HG02973 (cell line): ENCODE measurements around the gene MYO1C.

Experiments
- ATAC-seq: cut with Tn5 transposase; IDR thresholded peaks from one replicate; pipeline ENCODE4 v1.9.1; 2021; ENCODE audit warnings: moderate library complexity; ENCODE audit not compliant: unreplicated experiment

Gene MYO1C

GRCh38 chr17:1486802-1487695 is 5.4 kb downstream of the MYO1C start:
- no peak for ATAC-seq

- ATAC-seq = no peak
Observed at GRCh38 chr17:1485423-1486376, 6.8 kb downstream of the MYO1C start.

GRCh38 chr17:1484676-1485422 is 7.6 kb downstream of the MYO1C start:
- ATAC-seq = no peak

- no peak for ATAC-seq
Observed at GRCh38 chr17:1484060-1484535, 8.4 kb downstream of the MYO1C start.

- no peak for ATAC-seq
Observed at GRCh38 chr17:1482680-1483079, 9.8 kb downstream of the MYO1C start.

- no peak for ATAC-seq
Observed at GRCh38 chr17:1481736-1482135, 10.8 kb downstream of the MYO1C start.

- no peak for ATAC-seq
Observed at GRCh38 chr17:1480747-1481465, 11.6 kb downstream of the MYO1C start.

- no peak for ATAC-seq
Observed at GRCh38 chr17:1478418-1478817, 14.1 kb downstream of the MYO1C start.

- no peak for ATAC-seq
Observed at GRCh38 chr17:1475321-1475854, 17.1 kb downstream of the MYO1C start.

- peak; percentile 49 for ATAC-seq
Observed at GRCh38 chr17:1474402-1475189, 17.9 kb downstream of the MYO1C start.

GRCh38 chr17:1473841-1474240 is 18.6 kb downstream of the MYO1C start:
- ATAC-seq = no peak

- no peak for ATAC-seq
Observed at GRCh38 chr17:1473170-1473569, 19.3 kb downstream of the MYO1C start.

- ATAC-seq = no peak
Observed at GRCh38 chr17:1471911-1472821, 20.3 kb downstream of the MYO1C start.

- no peak for ATAC-seq
Observed at GRCh38 chr17:1471490-1471889, 21.0 kb downstream of the MYO1C start.

- no peak for ATAC-seq
Observed at GRCh38 chr17:1470755-1471462, 21.6 kb downstream of the MYO1C start.

- no peak for ATAC-seq
Observed at GRCh38 chr17:1470071-1470754, 22.3 kb downstream of the MYO1C start.
